ENCODE results near the gene AMBRA1.
A peak's percentile ranks its signal among the peaks of the same experiment; 100 is the strongest.

DNA sequence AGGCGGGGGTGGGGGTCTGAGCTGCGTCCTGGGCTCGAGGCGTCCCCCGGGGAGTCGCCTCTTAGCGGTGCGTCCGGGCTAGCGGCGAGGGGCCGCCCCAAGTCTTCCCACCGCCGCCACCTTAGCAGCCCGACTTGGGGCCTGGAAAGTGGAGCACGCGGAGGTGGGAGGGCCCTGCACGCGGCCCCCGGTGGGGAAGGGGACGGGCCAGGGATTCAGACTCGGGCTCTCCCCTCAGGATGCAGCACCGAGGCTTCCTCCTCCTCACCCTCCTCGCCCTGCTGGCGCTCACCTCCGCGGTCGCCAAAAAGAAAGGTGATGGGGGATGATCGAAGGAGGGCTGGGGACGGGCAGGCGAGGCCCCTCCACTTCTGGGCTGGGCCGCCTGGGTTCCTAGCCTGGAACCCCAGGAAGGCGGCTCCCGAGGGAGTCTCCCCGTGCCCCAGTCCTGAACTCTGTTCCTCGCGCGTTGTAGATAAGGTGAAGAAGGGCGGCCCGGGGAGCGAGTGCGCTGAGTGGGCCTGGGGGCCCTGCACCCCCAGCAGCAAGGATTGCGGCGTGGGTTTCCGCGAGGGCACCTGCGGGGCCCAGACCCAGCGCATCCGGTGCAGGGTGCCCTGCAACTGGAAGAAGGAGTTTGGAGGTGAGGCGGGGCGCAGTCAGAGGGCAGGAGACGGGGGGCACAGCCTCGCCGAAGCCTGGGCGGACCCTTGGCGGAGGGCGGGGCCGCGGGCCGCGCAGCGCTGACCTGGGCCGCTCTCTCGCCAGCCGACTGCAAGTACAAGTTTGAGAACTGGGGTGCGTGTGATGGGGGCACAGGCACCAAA lies 211.8 kb downstream of the AMBRA1 start:
- peak in 1 of 2 experiments; percentile 42; a peak in 1 of 3 replicates for TF ChIP-seq POLR2A (IDR thresholded peaks at IDR 0.05; ENCODE audit: control extremely low read depth in 1 of 2, low read depth in 2 of 2, low read length in 2 of 2)
- TF ChIP-seq, protein P1, sequence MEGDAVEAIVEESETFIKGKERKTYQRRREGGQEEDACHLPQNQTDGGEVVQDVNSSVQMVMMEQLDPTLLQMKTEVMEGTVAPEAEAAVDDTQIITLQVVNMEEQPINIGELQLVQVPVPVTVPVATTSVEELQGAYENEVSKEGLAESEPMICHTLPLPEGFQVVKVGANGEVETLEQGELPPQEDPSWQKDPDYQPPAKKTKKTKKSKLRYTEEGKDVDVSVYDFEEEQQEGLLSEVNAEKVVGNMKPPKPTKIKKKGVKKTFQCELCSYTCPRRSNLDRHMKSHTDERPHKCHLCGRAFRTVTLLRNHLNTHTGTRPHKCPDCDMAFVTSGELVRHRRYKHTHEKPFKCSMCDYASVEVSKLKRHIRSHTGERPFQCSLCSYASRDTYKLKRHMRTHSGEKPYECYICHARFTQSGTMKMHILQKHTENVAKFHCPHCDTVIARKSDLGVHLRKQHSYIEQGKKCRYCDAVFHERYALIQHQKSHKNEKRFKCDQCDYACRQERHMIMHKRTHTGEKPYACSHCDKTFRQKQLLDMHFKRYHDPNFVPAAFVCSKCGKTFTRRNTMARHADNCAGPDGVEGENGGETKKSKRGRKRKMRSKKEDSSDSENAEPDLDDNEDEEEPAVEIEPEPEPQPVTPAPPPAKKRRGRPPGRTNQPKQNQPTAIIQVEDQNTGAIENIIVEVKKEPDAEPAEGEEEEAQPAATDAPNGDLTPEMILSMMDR (IDR thresholded peaks at IDR 0.05; ENCODE audit: control extremely low read depth in 1 of 3, insufficient read depth in 1 of 3, low read depth in 1 of 3, low read length in 3 of 3): no peak
- TF ChIP-seq TEAD4 (IDR thresholded peaks at IDR 0.05; ENCODE audit: low read depth, low read length): no peak
- no peak for TF ChIP-seq CREB1 (IDR thresholded peaks at IDR 0.05)
- TF ChIP-seq, protein P2, sequence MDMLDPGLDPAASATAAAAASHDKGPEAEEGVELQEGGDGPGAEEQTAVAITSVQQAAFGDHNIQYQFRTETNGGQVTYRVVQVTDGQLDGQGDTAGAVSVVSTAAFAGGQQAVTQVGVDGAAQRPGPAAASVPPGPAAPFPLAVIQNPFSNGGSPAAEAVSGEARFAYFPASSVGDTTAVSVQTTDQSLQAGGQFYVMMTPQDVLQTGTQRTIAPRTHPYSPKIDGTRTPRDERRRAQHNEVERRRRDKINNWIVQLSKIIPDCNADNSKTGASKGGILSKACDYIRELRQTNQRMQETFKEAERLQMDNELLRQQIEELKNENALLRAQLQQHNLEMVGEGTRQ (IDR thresholded peaks at IDR 0.05; ENCODE audit: low read length): no peak
- no peak for TF ChIP-seq EZH2 (IDR thresholded peaks at IDR 0.05; ENCODE audit: low read depth, low read length, severe bottlenecking)
- TF ChIP-seq, protein P3, sequence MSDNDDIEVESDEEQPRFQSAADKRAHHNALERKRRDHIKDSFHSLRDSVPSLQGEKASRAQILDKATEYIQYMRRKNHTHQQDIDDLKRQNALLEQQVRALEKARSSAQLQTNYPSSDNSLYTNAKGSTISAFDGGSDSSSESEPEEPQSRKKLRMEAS (IDR thresholded peaks at IDR 0.05): peak; percentile 61
- TF ChIP-seq EP300 (IDR thresholded peaks at IDR 0.05; ENCODE audit: borderline replicate concordance in 1 of 2, low read depth in 2 of 2, low read length in 2 of 2): 0 out of 3 replicates have a peak, but pooled peaks of 1 of the 2 experiments have one; percentile 9
- TF ChIP-seq CEBPB (IDR thresholded peaks at IDR 0.05; ENCODE audit: low read depth, low read length): no peak
- no peak for TF ChIP-seq CHD2 (IDR thresholded peaks at IDR 0.05; ENCODE audit: low read length)
- TF ChIP-seq POLR2AphosphoS5 (IDR thresholded peaks at IDR 0.05; ENCODE audit: low read depth, low read length): no peak; the same call in 1 of the 2 replicates
- TF ChIP-seq ATF3 (IDR thresholded peaks at IDR 0.05; ENCODE audit: insufficient read depth, low read depth, low read length): no peak
- TF ChIP-seq EGR1 (IDR thresholded peaks at IDR 0.05; ENCODE audit: borderline replicate concordance, low read depth, low read length): no peak

Data from H1 (cell line).